GM19455 (cell line): ENCODE data around the gene PNMA8B.
"Not testable (repeated sequence)": the region's sequence is repeated elsewhere in the genome, so short reads cannot be mapped to it uniquely, and the experiment has no call there.

Experiments used
- ATAC-seq: cut with Tn5 transposase; IDR thresholded peaks from one replicate; pipeline ENCODE4 v1.9.1; 2021; ENCODE audit not compliant: unreplicated experiment

The PNMA8B gene

DNA sequence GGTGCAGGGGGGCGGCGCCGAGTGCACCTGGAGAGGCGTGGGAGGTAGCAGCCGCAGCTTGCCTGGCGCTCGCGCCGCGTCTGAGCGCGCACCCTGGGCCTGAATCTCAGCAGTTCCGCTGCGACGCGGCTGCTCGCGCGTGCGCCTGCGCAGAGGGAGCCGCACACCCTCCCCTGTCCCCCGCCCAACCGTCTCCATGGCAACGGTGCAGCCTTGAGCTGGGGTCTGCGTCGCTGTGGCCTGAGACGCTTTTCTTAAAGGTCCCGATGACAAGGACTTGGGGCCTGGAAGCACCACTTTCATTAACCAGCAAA, at the start of gene PNMA8B:
PNMA8B (minus strand) TSS at position 82 of the 314 bp plus-strand sequence. CDS start 402 bp downstream, outside the sequence.
- ATAC-seq, result no peak

DNA sequence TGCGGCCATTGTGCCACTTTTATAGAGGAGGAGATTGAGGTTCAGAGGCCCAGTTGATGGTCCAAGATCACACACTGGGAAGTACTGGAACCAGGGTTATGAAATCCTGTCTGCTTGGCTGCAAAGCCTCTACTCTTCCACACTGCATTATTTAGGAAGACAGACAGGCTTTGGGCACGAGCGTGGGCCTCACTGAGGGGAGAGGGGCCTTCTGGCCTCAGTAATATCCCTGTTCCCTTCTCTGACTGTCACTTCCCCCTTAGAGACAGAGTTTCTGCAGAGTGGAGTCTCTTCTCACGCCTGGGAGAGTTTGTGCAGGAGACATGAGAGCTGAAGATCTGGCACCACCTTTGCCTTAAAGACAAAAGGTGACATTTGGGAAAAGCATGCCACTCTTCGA, 49.0 kb upstream of the PNMA8B start:
- ATAC-seq, result no peak

DNA sequence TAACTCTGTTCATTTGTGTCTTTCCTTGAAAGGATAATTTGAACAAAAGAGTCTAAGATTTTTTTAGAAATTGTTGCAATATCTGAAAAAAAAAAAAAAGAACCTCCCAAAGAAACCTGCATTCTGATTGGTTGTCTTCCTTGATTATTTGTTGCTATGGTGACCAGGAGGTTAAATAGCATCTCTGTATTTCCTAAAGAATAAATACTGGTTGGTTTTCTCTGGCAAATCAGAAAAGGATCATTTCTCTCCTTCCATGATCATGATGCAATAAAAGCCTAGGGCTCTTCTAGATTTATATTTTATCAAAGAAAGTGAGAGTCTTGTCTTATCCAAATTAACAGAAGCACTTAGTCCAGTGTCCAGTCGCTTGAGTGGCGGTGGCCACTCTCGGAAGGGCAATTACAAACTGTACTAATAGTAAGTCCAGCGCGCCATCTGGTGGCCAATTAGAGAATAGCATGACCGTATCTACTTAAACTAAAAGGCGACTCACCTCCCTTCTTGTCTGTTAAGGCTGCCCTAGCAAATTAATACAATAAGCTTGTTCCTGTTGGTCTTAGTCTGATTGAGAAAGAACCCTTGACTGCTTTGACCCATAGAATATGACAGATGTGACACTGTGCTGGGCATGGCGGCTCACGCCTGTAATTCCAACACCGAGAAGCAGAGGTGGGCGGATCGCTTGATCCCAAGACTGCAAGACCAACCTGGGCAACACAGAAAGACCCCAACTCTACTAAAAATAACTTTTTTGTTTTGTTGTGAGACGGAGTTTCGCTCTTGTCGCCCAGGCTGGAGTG, 47.0 kb upstream of the PNMA8B start:
- no peak for ATAC-seq

- ATAC-seq, result no peak
Observed at GRCh38 chr19:46537136-46538097, 41.8 kb upstream of the PNMA8B start.

DNA sequence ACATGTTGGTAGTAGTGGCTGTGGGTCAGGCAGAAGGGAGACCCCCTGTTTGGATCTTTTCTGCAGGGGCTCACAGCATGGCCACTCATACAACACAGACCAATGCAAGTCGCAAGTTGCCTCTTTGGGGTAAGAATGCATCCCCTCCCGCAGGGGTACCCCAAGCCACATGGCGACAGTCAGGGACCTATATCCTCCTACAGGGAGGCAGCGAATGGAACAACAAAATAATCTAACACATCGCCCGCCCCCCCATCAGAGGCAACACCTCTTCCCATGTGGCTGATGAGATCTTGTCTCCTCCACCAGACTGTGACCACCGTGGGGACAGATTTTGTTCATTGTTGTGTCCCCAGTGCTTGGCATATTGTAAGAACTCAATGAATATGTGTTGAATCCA, 40.7 kb upstream of the PNMA8B start:
- ATAC-seq, result no peak

GRCh38 chr19:46533621-46534081, 38.0 kb upstream of the PNMA8B start:
- no peak for ATAC-seq

DNA sequence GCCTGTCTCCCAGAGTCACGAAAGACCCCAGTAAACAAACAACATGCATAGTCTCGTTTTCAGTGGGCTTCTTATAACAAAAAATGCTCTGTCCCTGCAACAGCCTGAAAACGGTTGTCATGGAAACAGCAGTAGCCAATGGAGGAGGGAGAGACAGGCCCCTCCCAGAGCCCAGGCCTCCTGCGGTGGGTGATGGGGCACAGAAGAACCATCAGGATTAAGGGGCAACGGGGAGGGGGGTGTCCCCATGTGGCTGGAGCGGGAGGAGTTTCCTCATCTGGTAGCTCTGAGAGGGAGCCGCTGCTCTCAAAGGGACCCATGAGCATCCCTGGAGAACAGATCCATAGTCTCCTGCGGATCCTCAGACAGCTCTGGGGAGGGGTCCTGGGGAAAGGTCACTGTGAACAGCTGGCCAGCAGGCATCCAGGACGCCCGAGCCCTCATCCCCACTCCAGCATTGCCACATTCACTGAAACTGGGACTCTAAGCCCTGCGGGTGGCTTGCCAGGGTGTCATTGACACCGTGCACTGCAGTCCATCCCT, 37.5 kb upstream of the PNMA8B start:
- no peak for ATAC-seq

- ATAC-seq, result no peak
Observed at GRCh38 chr19:46530636-46531035, 35.0 kb upstream of the PNMA8B start.

DNA sequence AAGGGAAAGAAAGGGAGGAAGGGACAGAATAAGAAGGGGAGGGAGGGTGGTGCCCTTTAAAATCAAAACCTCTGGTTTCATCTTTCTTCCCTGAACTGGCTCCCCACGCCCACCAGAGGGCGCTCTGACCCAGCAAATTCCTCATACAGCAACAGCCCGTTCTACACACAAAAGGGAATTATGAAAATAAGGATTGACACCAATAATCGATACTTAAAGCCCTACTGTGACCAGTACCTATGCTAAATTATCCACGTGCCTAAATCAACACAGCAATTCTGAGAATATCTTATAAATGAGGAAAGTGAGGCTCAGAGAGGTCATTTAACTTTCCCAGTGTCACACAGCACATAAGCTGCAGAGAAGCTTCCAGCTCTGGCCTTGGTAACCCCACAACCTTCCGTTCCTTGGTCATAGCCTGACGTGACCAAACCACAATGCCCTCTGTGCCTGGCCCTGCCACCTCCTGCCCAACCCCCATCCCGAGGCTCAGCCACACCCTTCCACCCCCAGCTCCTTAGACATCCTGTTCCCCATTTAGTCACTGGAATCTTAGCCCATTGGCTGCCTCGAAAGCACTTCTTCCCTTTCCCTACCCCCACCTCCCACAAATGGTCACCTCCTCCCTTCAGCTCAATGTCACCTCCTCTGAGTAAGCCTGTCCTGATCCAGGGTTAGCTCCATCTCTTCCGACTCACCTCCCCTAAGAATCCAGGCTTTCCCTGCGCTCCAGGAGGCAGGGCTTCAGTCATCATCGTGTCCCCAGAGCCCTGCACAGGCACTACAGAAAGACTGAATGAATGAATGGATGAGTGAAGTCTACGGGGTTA, 34.2 kb upstream of the PNMA8B start:
- no peak for ATAC-seq

DNA sequence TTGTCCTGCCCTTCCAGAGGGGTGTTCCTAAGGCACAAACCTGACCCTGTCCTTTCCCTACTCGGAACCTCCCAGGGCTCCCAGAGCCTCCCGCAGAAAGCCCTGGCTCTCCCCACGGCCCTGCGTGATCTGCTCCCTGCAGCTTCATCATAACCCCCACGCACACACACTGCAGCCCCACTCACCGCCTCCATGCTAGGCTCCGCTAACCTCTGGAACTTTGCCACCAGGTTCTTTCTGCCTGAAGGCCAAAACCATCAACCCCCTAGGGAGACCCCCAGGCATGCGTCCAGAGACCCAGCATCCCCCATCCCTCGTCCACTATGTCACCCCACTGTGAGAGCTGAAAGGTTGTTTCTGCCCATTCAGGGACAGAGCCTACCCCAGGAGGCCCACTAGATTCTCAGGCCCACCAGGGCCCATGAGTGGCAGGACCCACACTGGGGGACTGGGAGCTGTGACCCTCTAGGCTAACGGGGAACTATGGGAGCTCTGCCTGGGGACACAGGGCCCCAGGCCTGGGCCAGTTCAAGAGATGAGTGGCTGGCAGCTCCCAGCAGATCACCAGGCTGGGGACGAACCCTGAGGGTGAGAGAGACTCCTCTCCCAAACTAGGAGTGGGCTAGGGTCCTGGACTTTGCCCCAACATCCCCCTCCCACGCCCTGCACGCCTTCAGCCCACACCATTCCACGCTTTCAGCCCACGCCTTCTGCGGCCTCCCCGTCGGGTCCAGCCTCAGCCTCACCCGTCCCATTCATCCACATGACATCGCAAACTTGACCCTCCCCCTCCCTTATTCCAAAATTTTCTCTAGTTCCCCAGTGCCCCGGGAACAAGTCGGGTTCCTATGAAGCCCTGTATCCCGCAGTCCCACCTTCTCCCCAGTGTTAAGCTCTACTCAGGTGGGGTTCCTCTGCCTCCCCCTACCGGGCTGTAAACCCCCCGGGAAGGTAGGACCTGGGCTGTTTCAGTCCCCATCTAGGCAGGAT, 33.2 kb upstream of the PNMA8B start:
- no peak for ATAC-seq

- ATAC-seq, result not testable (repeated sequence)
Observed at GRCh38 chr19:46526801-46527200, 31.1 kb upstream of the PNMA8B start.

GRCh38 chr19:46524308-46524707, 28.6 kb upstream of the PNMA8B start:
- no peak for ATAC-seq

DNA sequence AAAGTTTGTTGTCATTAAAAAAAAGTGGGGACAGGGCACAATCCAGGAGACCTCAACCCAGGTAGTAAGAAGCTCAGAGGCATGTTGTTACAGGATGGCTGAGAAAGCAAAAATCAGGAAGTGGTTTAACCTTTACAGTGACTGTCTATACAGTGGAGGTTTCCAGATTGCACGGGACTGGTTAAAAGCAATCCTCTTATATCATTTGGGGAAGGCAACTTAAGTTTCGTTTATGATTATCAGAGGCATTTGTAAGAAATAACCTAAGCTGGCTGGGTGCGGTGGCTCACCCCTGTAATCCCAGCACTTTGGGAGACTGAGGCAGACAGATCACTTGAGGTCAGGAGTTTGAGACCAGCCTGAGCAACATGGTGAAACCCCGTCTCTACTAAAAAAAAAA, 27.3 kb upstream of the PNMA8B start:
- not testable (repeated sequence) for ATAC-seq

DNA sequence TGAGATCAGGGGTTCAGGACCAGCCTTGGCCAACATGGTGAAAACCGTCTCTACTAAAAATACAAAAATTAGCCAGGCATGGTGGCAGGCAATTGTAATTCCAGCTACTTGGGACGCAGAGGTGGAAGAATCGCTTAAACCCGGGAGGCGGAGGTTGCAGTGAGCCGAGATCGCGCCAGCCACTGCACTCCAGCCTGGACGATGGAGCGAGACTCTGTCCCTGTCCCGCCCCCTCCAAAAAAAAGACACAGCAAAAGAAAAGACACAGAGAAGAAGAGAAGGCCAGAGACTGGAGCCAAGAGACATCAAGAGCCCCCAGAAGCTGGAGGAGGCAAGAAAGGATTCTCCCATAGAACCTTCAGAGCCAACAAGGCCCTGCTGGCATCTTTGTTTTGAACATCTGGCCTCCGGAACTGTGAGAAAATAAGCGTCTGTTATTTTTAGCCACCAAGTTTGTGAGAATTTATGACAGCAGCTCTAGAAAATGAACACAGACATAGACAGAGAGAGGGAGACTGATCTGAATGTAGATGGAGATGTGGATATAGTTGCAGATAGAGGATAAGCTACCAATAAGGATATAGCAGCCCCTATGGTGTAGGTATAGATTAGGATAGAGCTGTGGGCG, 25.7 kb upstream of the PNMA8B start:
- ATAC-seq, result no peak

DNA sequence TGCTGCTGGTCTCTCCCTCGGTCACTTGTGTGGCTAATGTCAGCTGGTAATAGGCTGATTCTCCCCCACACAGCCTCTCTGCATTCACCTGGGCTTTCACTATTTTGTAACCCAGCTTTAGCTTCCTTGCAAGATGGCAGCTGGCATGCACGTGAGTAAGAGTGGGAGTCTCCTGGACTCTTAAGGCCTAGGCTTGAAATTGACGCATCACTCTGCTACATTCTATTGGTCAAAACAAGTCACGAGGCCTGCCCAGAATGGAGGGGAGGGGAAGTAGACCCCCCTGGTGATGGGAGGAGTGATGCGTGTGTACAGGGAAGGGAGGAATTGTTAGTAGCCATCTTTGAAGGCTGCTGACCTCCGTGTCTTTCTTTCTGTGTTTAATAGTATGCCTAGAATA, 24.9 kb upstream of the PNMA8B start:
- ATAC-seq, result no peak

DNA sequence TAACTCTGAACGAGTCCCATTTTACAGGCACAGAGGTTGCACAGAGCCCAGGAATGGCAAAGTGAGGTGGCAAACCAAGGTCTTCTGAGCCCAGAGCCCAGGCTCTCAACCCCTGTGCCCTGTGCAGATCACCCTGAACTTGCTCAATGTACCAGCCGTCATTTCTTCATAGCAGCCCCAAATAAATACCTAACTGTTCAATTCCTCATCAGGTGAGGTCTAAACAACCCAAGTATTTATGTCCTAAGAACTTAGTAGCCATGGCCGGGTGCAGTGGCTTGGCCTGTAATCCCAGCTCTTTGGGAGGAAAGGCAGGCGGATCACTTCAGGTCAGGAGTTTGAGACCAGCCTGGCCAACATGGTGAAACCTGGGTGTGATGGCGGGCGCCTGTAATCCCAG, 21.8 kb upstream of the PNMA8B start:
- no peak for ATAC-seq

DNA sequence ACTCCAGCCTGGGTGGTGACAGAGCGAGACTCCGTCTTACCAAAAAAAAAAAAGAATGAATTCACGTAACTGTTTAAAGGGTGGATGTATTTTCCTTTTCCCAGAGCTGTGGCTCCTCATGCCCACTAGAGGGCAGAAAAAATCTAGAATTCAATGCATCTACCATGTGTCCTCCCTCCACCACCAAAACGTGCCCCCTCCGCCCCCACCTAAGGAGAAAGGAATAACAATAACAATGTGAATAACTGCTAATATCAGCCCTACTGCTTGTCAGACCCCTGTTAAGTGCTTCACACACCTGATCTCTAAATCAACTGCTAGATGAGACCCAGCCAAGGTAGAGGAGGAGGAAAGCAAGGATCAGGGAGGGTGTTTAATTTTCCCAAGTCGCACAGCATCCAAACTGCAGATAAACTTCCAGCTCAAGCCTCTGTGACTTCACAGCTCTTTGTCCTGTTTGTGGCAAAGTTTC, 20.2 kb upstream of the PNMA8B start:
- no peak for ATAC-seq

- ATAC-seq, result no peak
Observed at GRCh38 chr19:46515290-46515609, 19.6 kb upstream of the PNMA8B start.

- ATAC-seq, result no peak
Observed at GRCh38 chr19:46514589-46515289, 19.1 kb upstream of the PNMA8B start.
